SK-N-SH treated with all-trans-retinoic acid at 6 μM for 48 hours (cell line): Measurements from ENCODE around the gene GABRA1.

ENCODE experiments used
- ATAC-seq: fragments of 200-7000 bp; cut with Tn5 transposase; 3 replicates; pipeline ENCODE4 v1.9.1; 2020; ENCODE audit warnings: mild to moderate bottlenecking, moderate library complexity
- ARNTL ChIP-seq: fragments of 450-650 bp; formaldehyde crosslinking; IDR thresholded peaks from 2 replicates; pipeline ENCODE4 v1.5.0; 2020; ENCODE audit warnings: low read depth, mild to moderate bottlenecking, moderate library complexity, borderline replicate concordance
- CSDC2 ChIP-seq: fragments of 250-450 bp; sonication (Bioruptor Pico); IDR thresholded peaks from 2 replicates; pipeline ENCODE4 v1.5.0; 2020; ENCODE audit warnings: mild to moderate bottlenecking, moderate library complexity
- ESRRG ChIP-seq: fragments of 250-450 bp; sonication (Bioruptor Pico); IDR thresholded peaks from 2 replicates; pipeline ENCODE4 v1.6.1; 2021; ENCODE audit warnings: mild to moderate bottlenecking
- GLIS3 ChIP-seq: fragments of 250-450 bp; sonication (Bioruptor Pico); IDR thresholded peaks from 2 replicates; pipeline ENCODE4 v1.5.0; 2020; ENCODE audit warnings: mild to moderate bottlenecking, moderate library complexity
- ISL1 ChIP-seq: fragments of 250-450 bp; sonication (Bioruptor Pico); IDR thresholded peaks from 2 replicates; pipeline ENCODE4 v2.1.2; 2022; ENCODE audit warnings: mild to moderate bottlenecking, moderate library complexity
- OSR1 ChIP-seq: fragments of 250-450 bp; sonication (Bioruptor Pico); IDR thresholded peaks from 2 replicates; pipeline ENCODE4 v1.8.0; 2022; ENCODE audit warnings: moderate library complexity, mild to moderate bottlenecking, inconsistent platforms
- PATZ1 ChIP-seq: fragments of 250-450 bp; sonication (Bioruptor Pico); IDR thresholded peaks from 2 replicates; pipeline ENCODE4 v1.8.0; 2020; ENCODE audit warnings: mild to moderate bottlenecking, moderate library complexity, borderline replicate concordance
- PPARA ChIP-seq: fragments of 250-450 bp; sonication (Bioruptor Pico); IDR thresholded peaks from 2 replicates; pipeline ENCODE4 v1.5.0; 2020; ENCODE audit warnings: mild to moderate bottlenecking, borderline replicate concordance
- RARB ChIP-seq: fragments of 250-450 bp; sonication (Bioruptor Pico); IDR thresholded peaks from 2 replicates; pipeline ENCODE4 v1.8.0; 2021; ENCODE audit warnings: mild to moderate bottlenecking, moderate library complexity
- SNAI2 ChIP-seq: fragments of 250-450 bp; sonication (Bioruptor Pico); IDR thresholded peaks from 2 replicates; pipeline ENCODE4 v1.5.0; 2020; ENCODE audit warnings: mild to moderate bottlenecking, moderate library complexity
- TCF4 ChIP-seq: fragments of 250-450 bp; sonication (Bioruptor Pico); IDR thresholded peaks from 2 replicates; pipeline ENCODE4 v1.8.0; 2021; ENCODE audit warnings: mild to moderate bottlenecking, moderate library complexity, borderline replicate concordance
- ZC3H10 ChIP-seq: fragments of 250-450 bp; sonication (Bioruptor Pico); IDR thresholded peaks from 2 replicates; pipeline ENCODE4 v1.5.1; 2021; ENCODE audit warnings: mild to moderate bottlenecking, moderate library complexity
- ZFP3 ChIP-seq: fragments of 250-450 bp; sonication (Bioruptor Pico); IDR thresholded peaks from 2 replicates; pipeline ENCODE4 v1.5.0; 2020; ENCODE audit warnings: mild to moderate bottlenecking, moderate library complexity
- ZFP30 ChIP-seq: fragments of 450-650 bp; formaldehyde crosslinking; IDR thresholded peaks from 2 replicates; pipeline ENCODE4 v1.5.0; 2022; ENCODE audit warnings: mild to moderate bottlenecking, moderate library complexity
- ZNF565 ChIP-seq: fragments of 450-650 bp; formaldehyde crosslinking; conservative IDR thresholded peaks from 2 replicates; pipeline ENCODE4 v1.5.0; 2020; ENCODE audit warnings: low read depth, mild to moderate bottlenecking, moderate library complexity
- ZNF70 ChIP-seq: fragments of 450-650 bp; formaldehyde crosslinking; IDR thresholded peaks from 2 replicates; pipeline ENCODE4 v1.5.0; 2020; ENCODE audit warnings: mild to moderate bottlenecking, moderate library complexity
- ZNF8 ChIP-seq: fragments of 450-650 bp; formaldehyde crosslinking; IDR thresholded peaks from 2 replicates; pipeline ENCODE4 v1.5.0; 2020; ENCODE audit warnings: mild to moderate bottlenecking, moderate library complexity
- TF ChIP-seq, protein P1 (sequence below): fragments of 250-450 bp; sonication (Bioruptor Pico); IDR thresholded peaks from 2 replicates; pipeline ENCODE4 v1.5.0; 2020; ENCODE audit warnings: mild to moderate bottlenecking, moderate library complexity
- TF ChIP-seq, protein P2 (sequence below): fragments of 250-450 bp; sonication (Bioruptor Pico); IDR thresholded peaks from 2 replicates; pipeline ENCODE4 v1.5.1; 2021; ENCODE audit warnings: mild to moderate bottlenecking, moderate library complexity

The GABRA1 gene

DNA sequence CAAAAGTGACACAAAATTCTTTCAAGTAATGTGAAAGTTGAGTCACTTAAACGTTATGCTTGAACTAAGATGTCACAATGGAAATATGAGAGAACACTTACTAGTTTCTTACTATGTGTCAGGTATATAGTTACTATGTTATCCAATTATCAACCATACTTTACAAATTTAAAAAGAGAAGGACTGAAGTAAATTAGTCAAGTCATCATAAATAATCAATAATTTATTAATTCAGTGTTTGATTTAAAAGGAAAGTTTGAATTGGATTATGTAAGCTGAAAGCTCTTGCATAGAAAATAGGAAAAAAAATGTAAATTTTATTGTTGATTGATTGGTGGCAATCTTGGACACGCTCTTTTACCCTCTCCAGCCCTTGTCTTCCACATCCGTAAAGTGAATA, 76.3 kb downstream of the GABRA1 start:
- no peak for ATAC-seq
- no peak for TF ChIP-seq ZNF70 (CRISPR knock-in tag)
- TF ChIP-seq ZNF565 (CRISPR knock-in tag) = no peak
- no peak for TF ChIP-seq SNAI2 (CRISPR knock-in tag)
- TF ChIP-seq GLIS3 (CRISPR knock-in tag) = no peak
- TF ChIP-seq ESRRG = no peak
- TF ChIP-seq ZC3H10 (CRISPR knock-in tag) = no peak
- TF ChIP-seq ZFP3 (CRISPR knock-in tag) = no peak
- TF ChIP-seq, protein P1, sequence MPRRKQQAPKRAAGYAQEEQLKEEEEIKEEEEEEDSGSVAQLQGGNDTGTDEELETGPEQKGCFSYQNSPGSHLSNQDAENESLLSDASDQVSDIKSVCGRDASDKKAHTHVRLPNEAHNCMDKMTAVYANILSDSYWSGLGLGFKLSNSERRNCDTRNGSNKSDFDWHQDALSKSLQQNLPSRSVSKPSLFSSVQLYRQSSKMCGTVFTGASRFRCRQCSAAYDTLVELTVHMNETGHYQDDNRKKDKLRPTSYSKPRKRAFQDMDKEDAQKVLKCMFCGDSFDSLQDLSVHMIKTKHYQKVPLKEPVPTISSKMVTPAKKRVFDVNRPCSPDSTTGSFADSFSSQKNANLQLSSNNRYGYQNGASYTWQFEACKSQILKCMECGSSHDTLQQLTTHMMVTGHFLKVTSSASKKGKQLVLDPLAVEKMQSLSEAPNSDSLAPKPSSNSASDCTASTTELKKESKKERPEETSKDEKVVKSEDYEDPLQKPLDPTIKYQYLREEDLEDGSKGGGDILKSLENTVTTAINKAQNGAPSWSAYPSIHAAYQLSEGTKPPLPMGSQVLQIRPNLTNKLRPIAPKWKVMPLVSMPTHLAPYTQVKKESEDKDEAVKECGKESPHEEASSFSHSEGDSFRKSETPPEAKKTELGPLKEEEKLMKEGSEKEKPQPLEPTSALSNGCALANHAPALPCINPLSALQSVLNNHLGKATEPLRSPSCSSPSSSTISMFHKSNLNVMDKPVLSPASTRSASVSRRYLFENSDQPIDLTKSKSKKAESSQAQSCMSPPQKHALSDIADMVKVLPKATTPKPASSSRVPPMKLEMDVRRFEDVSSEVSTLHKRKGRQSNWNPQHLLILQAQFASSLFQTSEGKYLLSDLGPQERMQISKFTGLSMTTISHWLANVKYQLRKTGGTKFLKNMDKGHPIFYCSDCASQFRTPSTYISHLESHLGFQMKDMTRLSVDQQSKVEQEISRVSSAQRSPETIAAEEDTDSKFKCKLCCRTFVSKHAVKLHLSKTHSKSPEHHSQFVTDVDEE (CRISPR knock-in tag) = no peak

DNA sequence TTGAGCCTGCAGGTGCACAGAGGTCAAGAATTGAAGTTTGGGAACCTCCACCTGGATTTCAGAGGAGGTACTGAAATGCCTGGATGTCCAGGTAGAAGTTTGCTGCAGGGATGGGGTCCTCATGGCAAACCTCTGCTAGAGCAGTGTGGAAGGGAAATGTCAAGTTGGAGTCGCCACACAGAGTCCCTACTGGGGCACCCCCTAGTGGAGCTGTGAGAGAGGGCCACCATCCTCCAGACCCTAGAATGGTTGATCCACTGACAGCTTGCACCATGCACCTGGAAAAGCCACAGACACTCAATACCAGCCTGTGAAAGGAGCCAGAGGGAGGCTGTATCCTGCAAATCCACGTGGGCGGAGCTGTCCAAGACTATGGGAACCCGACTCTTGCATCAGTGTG, 78.0 kb downstream of the GABRA1 start:
- ATAC-seq = no peak
- TF ChIP-seq, protein P1 (CRISPR knock-in tag) = no peak
- TF ChIP-seq ARNTL (CRISPR knock-in tag) (no peak), PPARA (CRISPR knock-in tag) (no peak), ZNF8 (CRISPR knock-in tag) (no peak), ISL1 (CRISPR knock-in tag) (no peak), GLIS3 (CRISPR knock-in tag) (no peak), PATZ1 (CRISPR knock-in tag) (no peak), OSR1 (CRISPR knock-in tag) (no peak), ZFP3 (CRISPR knock-in tag) (no peak)
- TF ChIP-seq, all 23 proteins: peak for 0

GRCh38 chr5:161934486-161934885, 86.6 kb downstream of the GABRA1 start:
- TF ChIP-seq ARNTL (CRISPR knock-in tag) (no peak), SNAI2 (CRISPR knock-in tag) (no peak), GLIS3 (CRISPR knock-in tag) (no peak), OSR1 (CRISPR knock-in tag) (no peak), TCF4 (no peak), PPARA (CRISPR knock-in tag) (no peak), ZFP30 (CRISPR knock-in tag) (no peak), RARB (CRISPR knock-in tag) (no peak), CSDC2 (CRISPR knock-in tag) (no peak)
- TF ChIP-seq, protein P2, sequence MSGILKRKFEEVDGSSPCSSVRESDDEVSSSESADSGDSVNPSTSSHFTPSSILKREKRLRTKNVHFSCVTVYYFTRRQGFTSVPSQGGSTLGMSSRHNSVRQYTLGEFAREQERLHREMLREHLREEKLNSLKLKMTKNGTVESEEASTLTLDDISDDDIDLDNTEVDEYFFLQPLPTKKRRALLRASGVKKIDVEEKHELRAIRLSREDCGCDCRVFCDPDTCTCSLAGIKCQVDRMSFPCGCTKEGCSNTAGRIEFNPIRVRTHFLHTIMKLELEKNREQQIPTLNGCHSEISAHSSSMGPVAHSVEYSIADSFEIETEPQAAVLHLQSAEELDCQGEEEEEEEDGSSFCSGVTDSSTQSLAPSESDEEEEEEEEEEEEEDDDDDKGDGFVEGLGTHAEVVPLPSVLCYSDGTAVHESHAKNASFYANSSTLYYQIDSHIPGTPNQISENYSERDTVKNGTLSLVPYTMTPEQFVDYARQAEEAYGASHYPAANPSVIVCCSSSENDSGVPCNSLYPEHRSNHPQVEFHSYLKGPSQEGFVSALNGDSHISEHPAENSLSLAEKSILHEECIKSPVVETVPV (CRISPR knock-in tag) = no peak
- TF ChIP-seq, protein P1 (CRISPR knock-in tag) = no peak
- no peak for ATAC-seq
